Upper lobe of right lung (tissue), 1 donor: ENCODE data around the gene ZBTB7C. TPM values are rescaled to one million over a fixed set of nuclear protein-coding genes. Genes with fewer than 3 reads are reported as not detected.

Source experiments
- ATAC-seq: fragments of 200-7000 bp; cut with Tn5 transposase; one replicate; pipeline ENCODE4 v1.9.1; 2020; ENCODE audit warnings: mild to moderate bottlenecking, moderate library complexity
- DNase-seq: peaks from one replicate; pipeline ENCODE4 v3.0.0-alpha.2; 2020
- H3K27ac ChIP-seq: fragments of 200-600 bp; one replicate; pipeline ENCODE4 v1.8.0; 2022
- H3K27me3 ChIP-seq: fragments of 200-600 bp; one replicate; pipeline ENCODE4 v1.8.0; 2022; ENCODE audit warnings: mild to moderate bottlenecking
- H3K36me3 ChIP-seq: fragments of 200-600 bp; one replicate; pipeline ENCODE4 v1.8.0; 2022
- H3K4me1 ChIP-seq: fragments of 200-600 bp; one replicate; pipeline ENCODE4 v1.8.0; 2022
- H3K4me3 ChIP-seq: fragments of 200-600 bp; one replicate; pipeline ENCODE4 v1.8.0; 2022; ENCODE audit warnings: mild to moderate bottlenecking
- H3K9me3 ChIP-seq: fragments of 200-600 bp; one replicate; pipeline ENCODE4 v1.8.0; 2022
- intact Hi-C: fragments of 100-400 bp; cut with DNase I; formaldehyde crosslinking; loops from one replicate; pipeline ENCODE4 v1.11.0; 2022
- total RNA-seq: library from RNA; stranded (reverse); fragmentation: NEBNext Ultra II Directional; extraction: Animal tissue kit (Norgen Biotek cat#: 25700); gene quantifications from one replicate; pipeline ENCODE4 v1.2.1, GENCODE V29; 2021
- TF ChIP-seq, protein P1 (sequence below): fragments of 200-600 bp; IDR thresholded peaks from one replicate; pipeline ENCODE4 v1.8.0; 2022; ENCODE audit warnings: antibody characterized with exemption
- donor health status: DM: no; HTN: yes; CAD: no; lungs with severe emphysema.

The ZBTB7C gene
- total RNA-seq, 1 donor from 2014 or later = 17.7 TPM

DNA sequence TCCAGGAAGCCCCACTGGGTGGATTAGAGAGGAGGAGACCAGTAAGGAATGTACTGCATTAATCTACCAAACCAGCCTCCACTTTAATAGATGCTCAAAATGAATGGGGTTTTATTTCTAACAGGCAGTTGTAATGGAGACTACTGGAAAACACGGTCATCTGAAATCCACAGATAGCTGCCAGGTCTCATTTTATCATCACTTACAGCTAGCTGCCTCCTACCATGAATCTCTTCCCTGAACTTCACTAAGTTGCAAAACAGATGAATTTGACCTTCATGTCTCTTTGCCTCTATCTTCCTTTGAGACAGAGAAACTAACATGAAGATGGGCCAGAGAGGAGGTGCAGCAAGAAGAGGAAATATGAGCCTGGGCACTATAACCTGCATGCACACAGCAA lies 21.9 kb downstream of the ZBTB7C start:
- H3K27me3 ChIP-seq = peaks cover 3% of the 10 kb centered on the region
- TF ChIP-seq, protein P1, sequence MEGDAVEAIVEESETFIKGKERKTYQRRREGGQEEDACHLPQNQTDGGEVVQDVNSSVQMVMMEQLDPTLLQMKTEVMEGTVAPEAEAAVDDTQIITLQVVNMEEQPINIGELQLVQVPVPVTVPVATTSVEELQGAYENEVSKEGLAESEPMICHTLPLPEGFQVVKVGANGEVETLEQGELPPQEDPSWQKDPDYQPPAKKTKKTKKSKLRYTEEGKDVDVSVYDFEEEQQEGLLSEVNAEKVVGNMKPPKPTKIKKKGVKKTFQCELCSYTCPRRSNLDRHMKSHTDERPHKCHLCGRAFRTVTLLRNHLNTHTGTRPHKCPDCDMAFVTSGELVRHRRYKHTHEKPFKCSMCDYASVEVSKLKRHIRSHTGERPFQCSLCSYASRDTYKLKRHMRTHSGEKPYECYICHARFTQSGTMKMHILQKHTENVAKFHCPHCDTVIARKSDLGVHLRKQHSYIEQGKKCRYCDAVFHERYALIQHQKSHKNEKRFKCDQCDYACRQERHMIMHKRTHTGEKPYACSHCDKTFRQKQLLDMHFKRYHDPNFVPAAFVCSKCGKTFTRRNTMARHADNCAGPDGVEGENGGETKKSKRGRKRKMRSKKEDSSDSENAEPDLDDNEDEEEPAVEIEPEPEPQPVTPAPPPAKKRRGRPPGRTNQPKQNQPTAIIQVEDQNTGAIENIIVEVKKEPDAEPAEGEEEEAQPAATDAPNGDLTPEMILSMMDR = no peak
- H3K4me3 ChIP-seq = no peak overlapping the region
- no peaks in the 10 kb centered on the region for H3K36me3 ChIP-seq
- intact Hi-C loops = no loop called here
- peaks cover 3% of the 10 kb centered on the region for H3K4me1 ChIP-seq
- H3K9me3 ChIP-seq = no peaks in the 10 kb centered on the region
- H3K27ac ChIP-seq = no peak overlapping the region
- ATAC-seq (no peak), DNase-seq (no peak)

DNA sequence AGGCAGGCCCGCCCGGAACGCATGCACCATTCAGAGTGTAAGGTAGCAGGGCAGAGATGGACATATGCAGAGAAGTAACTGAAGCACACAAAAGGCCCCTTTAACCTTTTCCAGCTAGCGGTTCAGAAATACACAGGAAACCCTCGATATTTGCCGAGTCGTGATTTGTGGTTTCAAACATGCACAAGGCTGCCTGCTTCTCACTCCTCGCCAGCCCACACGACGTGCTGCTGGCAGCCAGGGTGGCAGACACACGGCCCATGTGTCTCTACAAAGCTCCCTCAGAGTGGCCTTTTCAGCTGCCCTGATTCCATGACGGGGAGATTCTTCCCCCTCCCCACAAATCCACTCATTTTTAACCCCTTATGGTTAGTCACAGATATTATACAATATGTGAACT lies 23.6 kb downstream of the ZBTB7C start:
- TF ChIP-seq, protein P1 = no peak
- no peak overlapping the region for H3K27ac ChIP-seq
- ATAC-seq (no peak), DNase-seq (no peak)
- no peak overlapping the region for H3K4me3 ChIP-seq
- H3K27me3 ChIP-seq = peaks cover 3% of the 10 kb centered on the region
- no peaks in the 10 kb centered on the region for H3K36me3 ChIP-seq
- no peaks in the 10 kb centered on the region for H3K4me1 ChIP-seq
- no peaks in the 10 kb centered on the region for H3K9me3 ChIP-seq
- intact Hi-C loops = no loop called here

GRCh38 chr18:48376934-48377333 lies 32.2 kb downstream of the ZBTB7C start:
- intact Hi-C loops = no loop called here

GRCh38 chr18:48376406-48376805 lies 32.8 kb downstream of the ZBTB7C start:
- H3K4me3 ChIP-seq = no peak overlapping the region
- peaks cover 16% of the 10 kb centered on the region for H3K4me1 ChIP-seq
- DNase-seq (no peak), ATAC-seq (peak; percentile 6)
- TF ChIP-seq, protein P1 = no peak
- H3K27me3 ChIP-seq = no peaks in the 10 kb centered on the region
- H3K27ac ChIP-seq = no peak overlapping the region
- H3K36me3 ChIP-seq = no peaks in the 10 kb centered on the region
- intact Hi-C loops = no loop called here
- no peaks in the 10 kb centered on the region for H3K9me3 ChIP-seq

More at GRCh38 chr18:48376934-48377333, 32.2 kb downstream of the ZBTB7C start:
- TF ChIP-seq, protein P1 = no peak
- no peak overlapping the region for H3K4me3 ChIP-seq
- ATAC-seq (peak; percentile 67), DNase-seq (no peak)
- H3K27ac ChIP-seq = no peak overlapping the region
- no peaks in the 10 kb centered on the region for H3K36me3 ChIP-seq
- H3K4me1 ChIP-seq = peaks cover 16% of the 10 kb centered on the region
- H3K9me3 ChIP-seq = no peaks in the 10 kb centered on the region
- H3K27me3 ChIP-seq = no peaks in the 10 kb centered on the region

- no peaks in the 10 kb centered on the region for H3K36me3 ChIP-seq
- H3K27me3 ChIP-seq = no peaks in the 10 kb centered on the region
- DNase-seq (no peak), ATAC-seq (peak; percentile 66)
- H3K9me3 ChIP-seq = no peaks in the 10 kb centered on the region
- H3K27ac ChIP-seq = peak overlapping the region; percentile 24
- peaks cover 16% of the 10 kb centered on the region for H3K4me1 ChIP-seq
- no peak overlapping the region for H3K4me3 ChIP-seq
- TF ChIP-seq, protein P1 = no peak
- intact Hi-C loops = no loop called here
Observed at GRCh38 chr18:48375150-48375800, 33.9 kb downstream of the ZBTB7C start.
